Erythroblast (primary cell): ENCODE results near the gene BCKDK.

Experiments
- GATA1 ChIP-seq: IDR thresholded peaks from 2 replicates; pipeline ENCODE4 v1.6.1; 2011; ENCODE audit warnings: low read depth, mild to moderate bottlenecking, control low read depth, low read length, moderate library complexity
- POLR2A ChIP-seq: IDR thresholded peaks from 2 replicates; pipeline ENCODE4 v1.6.1; 2011; ENCODE audit warnings: mild to moderate bottlenecking, low read length

DNA sequence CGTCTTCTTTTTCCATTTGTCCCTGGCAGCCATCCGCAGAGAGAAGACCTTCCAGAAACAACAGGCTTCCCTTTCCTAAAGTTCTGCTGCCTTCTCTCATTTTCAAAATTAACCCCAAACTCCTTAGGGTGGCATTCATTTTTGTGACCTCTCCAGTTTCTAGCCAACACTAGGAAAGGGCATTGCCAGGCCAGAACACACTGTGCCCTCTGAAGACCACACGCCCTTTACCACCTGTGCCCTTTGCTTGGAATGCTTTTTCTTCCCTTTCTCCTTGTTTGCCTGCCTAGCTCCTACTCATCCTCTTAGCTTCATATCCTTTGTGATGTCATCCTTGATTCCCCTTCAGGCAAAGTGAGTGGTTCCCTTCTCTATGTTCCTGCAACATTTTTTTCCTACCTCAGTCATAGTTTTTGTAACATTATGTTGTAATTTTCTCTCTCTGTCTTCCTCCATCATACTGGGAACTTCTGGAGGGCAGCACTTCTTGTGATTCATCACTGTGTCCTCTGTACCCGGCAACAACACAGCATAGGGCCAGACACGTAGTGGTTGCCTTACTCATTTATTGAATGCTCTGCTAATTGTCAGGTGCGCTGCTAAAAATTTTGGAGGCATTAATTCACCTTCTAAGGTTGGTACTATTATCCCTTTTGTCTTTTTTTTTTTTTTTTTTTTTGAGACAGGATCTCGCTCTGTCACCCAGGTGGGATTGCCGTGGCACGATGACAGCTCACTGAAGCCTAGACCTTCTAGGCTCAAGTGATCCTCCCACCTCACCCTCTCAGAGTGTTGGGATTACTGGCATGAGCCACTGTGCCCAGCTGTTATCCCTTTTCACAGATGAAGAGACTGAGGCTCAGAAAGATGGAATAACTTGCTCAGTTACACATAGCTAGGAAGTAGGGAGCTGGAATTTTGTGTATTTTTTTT is 10.3 kb downstream of the BCKDK start:
- TF ChIP-seq POLR2A: no peak
- no peak for TF ChIP-seq GATA1
